Activated CD4-positive, alpha-beta T cell treated with anti-CD3 and anti-CD28 coated beads, Interleukin-2, amount 10 ng/mL, durations not matched to agents 24 days and 14 days (primary cell): ENCODE results near the gene DDX21. TPM values are rescaled to one million over a fixed set of nuclear protein-coding genes. Genes with fewer than 3 reads are reported as not detected.
"Not testable (repeated sequence)": the region's sequence is repeated elsewhere in the genome, so short reads cannot be mapped to it uniquely, and the experiment has no call there.

Source experiments
- DNase-seq: peaks from one replicate; pipeline ENCODE4 v3.0.0; 2022
- H3K27ac Mint-ChIP-seq: one replicate; pipeline ENCODE4 v1.8.0; 2022; ENCODE audit warnings: mild to moderate bottlenecking, mixed read lengths
- H3K27me3 Mint-ChIP-seq: one replicate; pipeline ENCODE4 v1.8.0; 2022; ENCODE audit warnings: mixed read lengths
- H3K36me3 Mint-ChIP-seq: one replicate; pipeline ENCODE4 v1.8.0; 2022; ENCODE audit warnings: low read depth, mild to moderate bottlenecking, mixed read lengths
- H3K4me1 Mint-ChIP-seq: one replicate; pipeline ENCODE4 v1.8.0; 2021; ENCODE audit warnings: mixed read lengths
- H3K4me3 Mint-ChIP-seq: one replicate; pipeline ENCODE4 v1.8.0; 2022; ENCODE audit warnings: mild to moderate bottlenecking, moderate library complexity, mixed read lengths
- H3K9me3 Mint-ChIP-seq: one replicate; pipeline ENCODE4 v1.8.0; 2021; ENCODE audit warnings: mixed read lengths
- intact Hi-C: fragments of 100-400 bp; cut with micrococcal nuclease; formaldehyde crosslinking; loops from one replicate; pipeline ENCODE4 v1.15.1; 2023
- total RNA-seq: library from RNA; stranded (reverse); gene quantifications from 2 replicates; pipeline ENCODE4 v1.2.3, GENCODE V29; 2022

Gene DDX21
- total RNA-seq, 1 donor from 2014 or later = 284 TPM

GRCh38 chr10:69004821-69005220, 48.9 kb downstream of the DDX21 start:
- DNase-seq = peak; percentile 66
- peaks cover 2% of the 10 kb centered on the region for H3K4me1 Mint-ChIP-seq
- H3K27ac Mint-ChIP-seq = no peak overlapping the region
- no peaks in the 10 kb centered on the region for H3K9me3 Mint-ChIP-seq
- intact Hi-C loops = loop anchor here (1.0 to 2.0 kb wide), 4 partner anchors 40 to 217 kb away; no protein-coding TSS in a partner anchor
- no peak overlapping the region for H3K4me3 Mint-ChIP-seq
- peaks cover 7% of the 10 kb centered on the region for H3K36me3 Mint-ChIP-seq
- no peaks in the 10 kb centered on the region for H3K27me3 Mint-ChIP-seq

- intact Hi-C loops = loop anchor here (1.0 to 2.0 kb wide), 4 partner anchors 39 to 216 kb away; no protein-coding TSS in a partner anchor
- no peak for DNase-seq
- no peaks in the 10 kb centered on the region for H3K9me3 Mint-ChIP-seq
- no peak overlapping the region for H3K27ac Mint-ChIP-seq
- peaks cover 12% of the 10 kb centered on the region for H3K36me3 Mint-ChIP-seq
- peaks cover 2% of the 10 kb centered on the region for H3K4me1 Mint-ChIP-seq
- H3K4me3 Mint-ChIP-seq = no peak overlapping the region
- no peaks in the 10 kb centered on the region for H3K27me3 Mint-ChIP-seq
These were observed 49.9 kb downstream of the DDX21 start for GRCh38 chr10:69005704-69006485.

GRCh38 chr10:69007260-69007659, 51.3 kb downstream of the DDX21 start:
- no peaks in the 10 kb centered on the region for H3K27me3 Mint-ChIP-seq
- no peak for DNase-seq
- H3K27ac Mint-ChIP-seq = no peak overlapping the region
- peaks cover 2% of the 10 kb centered on the region for H3K4me1 Mint-ChIP-seq
- intact Hi-C loops = no loop called here
- H3K36me3 Mint-ChIP-seq = peaks cover 14% of the 10 kb centered on the region
- H3K4me3 Mint-ChIP-seq = no peak overlapping the region
- H3K9me3 Mint-ChIP-seq = no peaks in the 10 kb centered on the region

- intact Hi-C loops = no loop called here
- H3K27me3 Mint-ChIP-seq = no peaks in the 10 kb centered on the region
- H3K27ac Mint-ChIP-seq = no peak overlapping the region
- DNase-seq = no peak
- H3K9me3 Mint-ChIP-seq = no peaks in the 10 kb centered on the region
- no peak overlapping the region for H3K4me3 Mint-ChIP-seq
- peaks cover 13% of the 10 kb centered on the region for H3K4me1 Mint-ChIP-seq
- peaks cover 23% of the 10 kb centered on the region for H3K36me3 Mint-ChIP-seq
These were observed 53.4 kb downstream of the DDX21 start for GRCh38 chr10:69009360-69009759.

GRCh38 chr10:69010151-69010640, 54.2 kb downstream of the DDX21 start:
- H3K4me3 Mint-ChIP-seq = no peak overlapping the region
- peaks cover 12% of the 10 kb centered on the region for H3K4me1 Mint-ChIP-seq
- no peaks in the 10 kb centered on the region for H3K27me3 Mint-ChIP-seq
- intact Hi-C loops = no loop called here
- H3K27ac Mint-ChIP-seq = no peak overlapping the region
- H3K36me3 Mint-ChIP-seq = peaks cover 23% of the 10 kb centered on the region
- no peaks in the 10 kb centered on the region for H3K9me3 Mint-ChIP-seq
- DNase-seq = no peak

- DNase-seq, H3K9me3 Mint-ChIP-seq, H3K27me3 Mint-ChIP-seq, H3K4me3 Mint-ChIP-seq, intact Hi-C loops: not testable (repeated sequence)
- H3K36me3 Mint-ChIP-seq = peaks cover 26% of the 10 kb centered on the region
- H3K4me1 Mint-ChIP-seq = peaks cover 12% of the 10 kb centered on the region
- H3K27ac Mint-ChIP-seq = peak overlapping the region; percentile 75
These were observed 56.8 kb downstream of the DDX21 start for GRCh38 chr10:69012778-69013177.

- no peak for DNase-seq
- Mint-ChIP-seq H3K4me1 (peaks cover 12% of the 10 kb centered on the region), H3K9me3 (no peaks in the 10 kb centered on the region), H3K27me3 (no peaks in the 10 kb centered on the region), H3K4me3 (no peak overlapping the region), H3K27ac (peak overlapping the region; percentile 12), H3K36me3 (peaks cover 32% of the 10 kb centered on the region)
- intact Hi-C loops = no loop called here
These were observed 58.2 kb downstream of the DDX21 start for GRCh38 chr10:69014171-69014570.

- no peak for DNase-seq
- Mint-ChIP-seq H3K27ac (peak overlapping the region; percentile 35), H3K4me1 (peaks cover 2% of the 10 kb centered on the region), H3K4me3 (no peak overlapping the region), H3K36me3 (peaks cover 17% of the 10 kb centered on the region), H3K27me3 (no peaks in the 10 kb centered on the region), H3K9me3 (no peaks in the 10 kb centered on the region)
- intact Hi-C loops = no loop called here
These were observed 62.6 kb downstream of the DDX21 start for GRCh38 chr10:69018613-69019012.

- H3K36me3 Mint-ChIP-seq = peaks cover 7% of the 10 kb centered on the region
- H3K9me3 Mint-ChIP-seq = no peaks in the 10 kb centered on the region
- no peak overlapping the region for H3K4me3 Mint-ChIP-seq
These were observed 66.6 kb downstream of the DDX21 start for GRCh38 chr10:69022611-69023010.

GRCh38 chr10:69025370-69025896, 69.5 kb downstream of the DDX21 start:
- no peaks in the 10 kb centered on the region for H3K9me3 Mint-ChIP-seq

More at GRCh38 chr10:69022611-69023010, 66.6 kb downstream of the DDX21 start:
- Mint-ChIP-seq H3K4me1 (peaks cover 4% of the 10 kb centered on the region), H3K27ac (no peak overlapping the region), H3K27me3 (no peaks in the 10 kb centered on the region)
- intact Hi-C loops = no loop called here
- no peak for DNase-seq

GRCh38 chr10:69033256-69033655, 77.3 kb downstream of the DDX21 start:
- no peak overlapping the region for H3K4me3 Mint-ChIP-seq
- DNase-seq = no peak
- H3K27ac Mint-ChIP-seq = no peak overlapping the region
- intact Hi-C loops = no loop called here
- H3K9me3 Mint-ChIP-seq = no peaks in the 10 kb centered on the region
- H3K36me3 Mint-ChIP-seq = no peaks in the 10 kb centered on the region
- H3K27me3 Mint-ChIP-seq = no peaks in the 10 kb centered on the region
- peaks cover 2% of the 10 kb centered on the region for H3K4me1 Mint-ChIP-seq

More at GRCh38 chr10:69025370-69025896, 69.5 kb downstream of the DDX21 start:
- Mint-ChIP-seq H3K4me3 (no peak overlapping the region), H3K36me3 (no peaks in the 10 kb centered on the region), H3K27ac (no peak overlapping the region), H3K4me1 (peaks cover 10% of the 10 kb centered on the region), H3K27me3 (no peaks in the 10 kb centered on the region)
- no peak for DNase-seq
- intact Hi-C loops = loop anchor here (5.0 kb wide), 1 partner anchor 42 kb away; no protein-coding TSS in a partner anchor

Other genes with a start within 250 kb of the DDX21 start
- gene CCAR1, start 234.9 kb upstream of the DDX21 start, total RNA-seq = 95.2 and 112 TPM in 2 replicates
- 0.76 and 0.82 TPM in 2 replicates for gene STOX1, start 128.6 kb upstream of the DDX21 start, total RNA-seq
- gene DDX50, start 54.9 kb upstream of the DDX21 start, total RNA-seq = 60.2 and 63.0 TPM in 2 replicates
- 15.0 TPM in 2 replicates for gene KIFBP, start 32.6 kb downstream of the DDX21 start, total RNA-seq
- 996 and 999 TPM in 2 replicates for gene SRGN, start 131.9 kb downstream of the DDX21 start, total RNA-seq
- 29.2 and 30.8 TPM in 2 replicates for gene VPS26A, start 168.0 kb downstream of the DDX21 start, total RNA-seq
- gene SUPV3L1, start 224.1 kb downstream of the DDX21 start, total RNA-seq = 58.3 and 63.9 TPM in 2 replicates